ENCODE measurements around the gene C19orf38. TPM values are rescaled to one million over a fixed set of nuclear protein-coding genes. Genes with fewer than 3 reads are reported as not detected.
A peak's percentile ranks its signal among the peaks of the same experiment; 100 is the strongest.

Gene C19orf38
- total RNA-seq, 2 donors from 2014 or later, result 0.91 to 6.4 TPM

DNA sequence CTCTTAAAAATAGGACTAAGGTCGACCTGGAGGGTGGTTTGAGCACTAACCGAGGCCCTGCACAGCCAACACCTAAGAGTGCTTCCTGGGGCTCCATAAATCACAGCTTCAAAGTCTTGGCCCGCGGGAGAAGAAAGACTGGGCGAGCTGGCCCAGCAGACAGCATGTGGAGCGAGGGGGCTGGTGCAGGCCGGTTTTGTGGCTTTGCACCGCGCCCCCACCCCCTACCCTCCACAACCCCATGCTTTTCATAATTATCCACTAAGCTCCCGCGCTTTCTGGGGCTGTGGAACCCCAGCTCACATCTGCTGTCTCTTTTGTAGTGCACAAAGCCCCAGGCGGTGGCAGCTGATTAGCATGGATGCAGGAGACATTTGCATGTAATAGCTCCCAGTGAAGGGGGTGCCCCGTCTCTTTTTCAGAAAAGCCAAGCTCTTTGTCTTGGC is 40.2 kb downstream of the C19orf38 start:
- TF ChIP-seq POLR2A (IDR thresholded peaks at IDR 0.05), result no peak
- TF ChIP-seq POLR2AphosphoS5 (IDR thresholded peaks at IDR 0.05), result no peak
- intact Hi-C loops (cut with DNase I), result no loop called here

DNA sequence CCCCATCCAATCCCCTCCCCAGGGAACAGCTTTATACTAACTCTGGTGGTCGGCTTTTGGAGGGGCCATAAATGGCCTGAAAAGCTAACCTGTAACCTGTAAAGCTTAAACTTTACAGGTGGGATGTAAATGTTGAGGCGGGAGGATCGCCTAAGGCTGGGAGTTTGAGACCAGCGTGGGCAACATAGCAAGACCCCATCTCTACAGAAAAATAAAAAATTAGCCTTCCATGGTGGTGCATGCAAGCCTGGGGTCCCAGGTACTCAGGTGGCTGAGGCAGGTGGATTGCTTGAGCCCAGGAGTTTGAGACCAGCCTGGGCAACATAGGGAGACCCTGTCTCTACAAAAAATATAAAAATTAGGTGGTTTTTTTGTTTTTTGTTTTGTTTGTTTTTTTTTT is 41.7 kb downstream of the C19orf38 start:
- intact Hi-C loops (cut with DNase I), result no loop called here
- H3K9me3 ChIP-seq, result no peaks in the 10 kb centered on the region
- peaks cover 18% of the 10 kb centered on the region for H3K4me1 ChIP-seq (replicated peaks)
- no peaks in the 10 kb centered on the region for H3K27me3 ChIP-seq (replicated peaks; ENCODE audit: insufficient read depth)
- WGBS, result 97% methylated on average over 4 of the region's 4 CpGs
- H3K36me3 ChIP-seq, result no peaks in the 10 kb centered on the region
- H3K27ac ChIP-seq, result no peak overlapping the region
- TF ChIP-seq POLR2A (IDR thresholded peaks at IDR 0.05) (no peak), POLR2AphosphoS5 (IDR thresholded peaks at IDR 0.05) (no peak)
- TF ChIP-seq, protein P1, sequence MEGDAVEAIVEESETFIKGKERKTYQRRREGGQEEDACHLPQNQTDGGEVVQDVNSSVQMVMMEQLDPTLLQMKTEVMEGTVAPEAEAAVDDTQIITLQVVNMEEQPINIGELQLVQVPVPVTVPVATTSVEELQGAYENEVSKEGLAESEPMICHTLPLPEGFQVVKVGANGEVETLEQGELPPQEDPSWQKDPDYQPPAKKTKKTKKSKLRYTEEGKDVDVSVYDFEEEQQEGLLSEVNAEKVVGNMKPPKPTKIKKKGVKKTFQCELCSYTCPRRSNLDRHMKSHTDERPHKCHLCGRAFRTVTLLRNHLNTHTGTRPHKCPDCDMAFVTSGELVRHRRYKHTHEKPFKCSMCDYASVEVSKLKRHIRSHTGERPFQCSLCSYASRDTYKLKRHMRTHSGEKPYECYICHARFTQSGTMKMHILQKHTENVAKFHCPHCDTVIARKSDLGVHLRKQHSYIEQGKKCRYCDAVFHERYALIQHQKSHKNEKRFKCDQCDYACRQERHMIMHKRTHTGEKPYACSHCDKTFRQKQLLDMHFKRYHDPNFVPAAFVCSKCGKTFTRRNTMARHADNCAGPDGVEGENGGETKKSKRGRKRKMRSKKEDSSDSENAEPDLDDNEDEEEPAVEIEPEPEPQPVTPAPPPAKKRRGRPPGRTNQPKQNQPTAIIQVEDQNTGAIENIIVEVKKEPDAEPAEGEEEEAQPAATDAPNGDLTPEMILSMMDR (IDR thresholded peaks at IDR 0.05), result no peak
- no peak for DNase-seq (ENCODE audit: low spot score)
- no peak overlapping the region for H3K4me3 ChIP-seq

More for the DNA sequence above, 40.2 kb downstream of the C19orf38 start:
- peak; percentile 25 for DNase-seq (ENCODE audit: low spot score)
- H3K9me3 ChIP-seq, result no peaks in the 10 kb centered on the region
- H3K4me3 ChIP-seq, result no peak overlapping the region
- H3K27ac ChIP-seq, result no peak overlapping the region
- no peaks in the 10 kb centered on the region for H3K27me3 ChIP-seq (replicated peaks; ENCODE audit: insufficient read depth)
- 22% methylated on average over 13 of the region's 13 CpGs for WGBS
- H3K4me1 ChIP-seq (replicated peaks), result peaks cover 18% of the 10 kb centered on the region
- no peaks in the 10 kb centered on the region for H3K36me3 ChIP-seq

DNA sequence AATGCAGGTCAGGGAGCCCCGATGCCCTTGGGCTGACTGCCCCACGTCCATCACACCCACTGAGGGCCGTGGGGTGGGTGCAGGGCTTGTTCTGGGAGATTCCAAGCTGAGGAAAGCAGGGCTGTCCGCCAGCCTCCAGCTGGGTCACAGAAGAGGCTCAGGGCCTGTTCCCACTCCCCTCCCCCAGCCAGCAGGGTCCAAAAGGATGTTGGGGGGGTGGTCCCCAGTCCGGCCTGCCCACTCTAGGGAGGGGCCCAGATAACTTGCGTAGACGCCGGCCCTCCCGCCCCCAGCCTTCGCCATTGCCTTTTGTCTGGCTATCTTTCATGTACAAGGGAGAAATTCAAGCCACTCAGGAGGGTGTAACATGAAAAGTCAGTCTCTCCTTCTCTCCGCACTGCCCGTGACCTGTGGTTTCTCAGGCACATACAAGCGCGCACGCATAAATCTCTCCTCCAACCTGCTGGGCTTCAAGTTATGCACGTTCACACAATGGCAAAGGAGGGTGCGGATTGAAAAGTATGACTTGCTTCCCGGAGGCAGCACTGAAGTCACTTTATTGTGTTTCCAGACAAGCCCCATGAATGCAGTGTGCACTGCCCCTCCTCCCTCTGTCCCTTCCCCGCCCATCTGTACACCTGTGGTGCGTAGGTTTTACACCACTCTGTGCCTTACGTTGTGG is 43.3 kb downstream of the C19orf38 start:
- Histone ChIP-seq H3K36me3 (no peaks in the 10 kb centered on the region), H3K9me3 (no peaks in the 10 kb centered on the region), H3K4me3 (no peak overlapping the region), H3K4me1 (replicated peaks) (peaks cover 18% of the 10 kb centered on the region), H3K27me3 (replicated peaks; ENCODE audit: insufficient read depth) (no peaks in the 10 kb centered on the region), H3K27ac (peak overlapping the region; percentile 81)
- intact Hi-C loops (cut with DNase I), result no loop called here
- WGBS, result 31% methylated on average over 21 of the region's 21 CpGs
- peak; percentile 73 for DNase-seq (ENCODE audit: low spot score)
- peak; percentile 83 for TF ChIP-seq POLR2AphosphoS5 (IDR thresholded peaks at IDR 0.05)
- TF ChIP-seq POLR2A (IDR thresholded peaks at IDR 0.05), result peak; percentile 56
- TF ChIP-seq, protein P1 (IDR thresholded peaks at IDR 0.05), result no peak

DNA sequence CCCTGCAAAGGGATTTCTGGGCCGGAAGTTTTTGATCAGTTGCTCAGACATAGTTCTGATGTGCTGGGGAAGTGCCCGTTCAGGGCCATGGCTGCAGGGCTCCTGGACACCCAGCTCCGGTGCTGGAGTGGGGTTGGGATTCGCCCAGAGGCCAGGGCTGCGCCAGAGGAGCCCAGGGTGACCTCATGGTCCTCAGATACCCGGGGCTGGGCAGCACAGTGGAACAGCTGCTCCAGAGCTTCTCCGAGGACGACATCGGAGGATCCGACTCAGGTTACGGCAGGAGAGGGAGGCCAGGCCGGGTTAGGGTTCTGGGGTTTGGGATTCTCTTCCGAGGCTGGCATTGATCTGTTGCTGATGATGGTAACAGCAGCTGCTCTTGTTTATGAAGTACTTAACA is 44.0 kb downstream of the C19orf38 start:
- no peaks in the 10 kb centered on the region for H3K27me3 ChIP-seq (replicated peaks; ENCODE audit: insufficient read depth)
- intact Hi-C loops (cut with DNase I), result no loop called here
- TF ChIP-seq, protein P1 (IDR thresholded peaks at IDR 0.05), result no peak
- H3K27ac ChIP-seq, result peak overlapping the region; percentile 81
- no peak overlapping the region for H3K4me3 ChIP-seq
- WGBS, result 74% methylated on average over 13 of the region's 13 CpGs
- no peak for DNase-seq (ENCODE audit: low spot score)
- peaks cover 17% of the 10 kb centered on the region for H3K4me1 ChIP-seq (replicated peaks)
- H3K36me3 ChIP-seq, result no peaks in the 10 kb centered on the region
- no peaks in the 10 kb centered on the region for H3K9me3 ChIP-seq

DNA sequence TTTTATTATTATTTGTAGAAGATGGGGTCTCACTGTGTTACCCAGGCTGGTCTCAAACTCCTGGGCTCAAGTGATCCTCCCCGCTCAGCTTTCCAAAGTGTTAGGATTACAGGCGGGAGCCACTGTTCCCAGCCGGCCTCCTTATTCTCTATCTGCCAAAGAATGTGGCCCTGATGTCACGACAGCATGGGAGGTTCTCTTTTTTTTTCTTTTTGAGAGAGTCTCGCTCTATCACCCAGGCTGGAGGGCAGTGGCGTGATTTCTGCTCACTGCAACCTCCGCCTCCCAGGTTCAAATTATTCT is 46.6 kb downstream of the C19orf38 start:
- no peaks in the 10 kb centered on the region for H3K27me3 ChIP-seq (replicated peaks; ENCODE audit: insufficient read depth)
- intact Hi-C loops (cut with DNase I), result no loop called here
- no peaks in the 10 kb centered on the region for H3K9me3 ChIP-seq
- DNase-seq (ENCODE audit: low spot score), result no peak
- no peaks in the 10 kb centered on the region for H3K36me3 ChIP-seq
- H3K4me1 ChIP-seq (replicated peaks), result peaks cover 15% of the 10 kb centered on the region
- 84% methylated on average over 7 of the region's 7 CpGs for WGBS
- TF ChIP-seq, protein P1 (IDR thresholded peaks at IDR 0.05), result no peak
- no peak for TF ChIP-seq POLR2A (IDR thresholded peaks at IDR 0.05)
- TF ChIP-seq POLR2AphosphoS5 (IDR thresholded peaks at IDR 0.05), result no peak
- H3K4me3 ChIP-seq, result no peak overlapping the region
- H3K27ac ChIP-seq, result no peak overlapping the region
